NCI-H2227 (cell line): ENCODE results near the gene MFAP5.
"Not testable (repeated sequence)": the region's sequence is repeated elsewhere in the genome, so short reads cannot be mapped to it uniquely, and the experiment has no call there.

Experiments
- DNase-seq: peaks from one replicate; lab custom pipeline; 2025; ENCODE audit not compliant: unreplicated experiment; lab: John Stamatoyannopoulos, UW

The MFAP5 gene

GRCh38 chr12:8676651-8677050, 14.0 kb upstream of the MFAP5 start:
- no peak for DNase-seq

- DNase-seq, result no peak
Observed at GRCh38 chr12:8675591-8676036, 13.0 kb upstream of the MFAP5 start.

- no peak for DNase-seq
Observed at GRCh38 chr12:8672381-8672780, 9.8 kb upstream of the MFAP5 start.

- DNase-seq, result no peak
Observed at GRCh38 chr12:8668441-8668840, 5.8 kb upstream of the MFAP5 start.

- no peak for DNase-seq
Observed at GRCh38 chr12:8667270-8667669, 4.6 kb upstream of the MFAP5 start.

GRCh38 chr12:8665759-8666158, 3.1 kb upstream of the MFAP5 start:
- no peak for DNase-seq

- no peak for DNase-seq
Observed at GRCh38 chr12:8664228-8664913, 1.7 kb upstream of the MFAP5 start.

- no peak for DNase-seq
Observed at GRCh38 chr12:8661751-8662150, 875 bp downstream of the MFAP5 start.

GRCh38 chr12:8661016-8661415, 1.6 kb downstream of the MFAP5 start:
- no peak for DNase-seq

- no peak for DNase-seq
Observed at GRCh38 chr12:8658346-8658745, 4.3 kb downstream of the MFAP5 start.

- DNase-seq, result peak; percentile 18
Observed at GRCh38 chr12:8655421-8655820, 7.2 kb downstream of the MFAP5 start.

GRCh38 chr12:8648576-8649205, 13.9 kb downstream of the MFAP5 start:
- no peak for DNase-seq

GRCh38 chr12:8647968-8648367, 14.7 kb downstream of the MFAP5 start:
- DNase-seq, result no peak

GRCh38 chr12:8644345-8645248, 18.0 kb downstream of the MFAP5 start:
- DNase-seq, result no peak

GRCh38 chr12:8642775-8643174, 19.9 kb downstream of the MFAP5 start:
- DNase-seq, result no peak

- DNase-seq, result no peak
Observed at GRCh38 chr12:8639936-8640335, 22.7 kb downstream of the MFAP5 start.

- no peak for DNase-seq
Observed at GRCh38 chr12:8638951-8639350, 23.7 kb downstream of the MFAP5 start.

GRCh38 chr12:8637666-8638065, 25.0 kb downstream of the MFAP5 start:
- no peak for DNase-seq

- no peak for DNase-seq
Observed at GRCh38 chr12:8637244-8637643, 25.4 kb downstream of the MFAP5 start.

- DNase-seq, result no peak
Observed at GRCh38 chr12:8636581-8636980, 26.0 kb downstream of the MFAP5 start.

- not testable (repeated sequence) for DNase-seq
Observed at GRCh38 chr12:8636007-8636346, 26.6 kb downstream of the MFAP5 start.
